ENCODE measurements around the gene IL17RA.
"Not testable (repeated sequence)": the region's sequence is repeated elsewhere in the genome, so short reads cannot be mapped to it uniquely, and the experiment has no call there.

The IL17RA gene

DNA sequence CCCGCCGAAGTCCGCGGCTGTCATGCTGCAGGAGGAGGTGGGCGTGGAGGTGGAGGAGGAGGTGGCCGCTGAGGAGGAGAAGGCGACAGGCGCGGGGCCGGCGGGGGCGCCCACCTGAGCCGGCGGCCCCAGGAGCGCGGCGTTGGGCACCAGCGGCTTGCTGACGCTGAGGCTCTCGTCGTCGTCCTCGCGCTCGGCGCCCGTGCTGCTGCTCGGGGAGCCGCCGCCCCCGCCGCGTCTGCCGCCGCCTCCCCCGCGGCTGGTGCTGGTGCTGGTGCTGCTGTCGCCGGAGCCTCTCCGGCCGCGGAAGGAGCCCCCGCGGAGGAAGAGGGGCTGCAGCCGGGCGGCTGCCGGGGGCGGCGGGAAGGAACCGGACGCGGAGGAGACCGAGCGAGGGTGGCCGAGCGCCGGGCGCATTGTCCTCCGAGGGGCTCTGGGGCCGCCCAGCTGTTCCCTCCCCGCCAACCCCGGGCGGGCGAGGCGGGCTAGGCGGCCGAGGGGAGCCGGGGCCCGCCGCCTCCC, 36.0 kb downstream of the IL17RA start:
- no peak for DNase-seq (ENCODE audit: low spot score)

DNA sequence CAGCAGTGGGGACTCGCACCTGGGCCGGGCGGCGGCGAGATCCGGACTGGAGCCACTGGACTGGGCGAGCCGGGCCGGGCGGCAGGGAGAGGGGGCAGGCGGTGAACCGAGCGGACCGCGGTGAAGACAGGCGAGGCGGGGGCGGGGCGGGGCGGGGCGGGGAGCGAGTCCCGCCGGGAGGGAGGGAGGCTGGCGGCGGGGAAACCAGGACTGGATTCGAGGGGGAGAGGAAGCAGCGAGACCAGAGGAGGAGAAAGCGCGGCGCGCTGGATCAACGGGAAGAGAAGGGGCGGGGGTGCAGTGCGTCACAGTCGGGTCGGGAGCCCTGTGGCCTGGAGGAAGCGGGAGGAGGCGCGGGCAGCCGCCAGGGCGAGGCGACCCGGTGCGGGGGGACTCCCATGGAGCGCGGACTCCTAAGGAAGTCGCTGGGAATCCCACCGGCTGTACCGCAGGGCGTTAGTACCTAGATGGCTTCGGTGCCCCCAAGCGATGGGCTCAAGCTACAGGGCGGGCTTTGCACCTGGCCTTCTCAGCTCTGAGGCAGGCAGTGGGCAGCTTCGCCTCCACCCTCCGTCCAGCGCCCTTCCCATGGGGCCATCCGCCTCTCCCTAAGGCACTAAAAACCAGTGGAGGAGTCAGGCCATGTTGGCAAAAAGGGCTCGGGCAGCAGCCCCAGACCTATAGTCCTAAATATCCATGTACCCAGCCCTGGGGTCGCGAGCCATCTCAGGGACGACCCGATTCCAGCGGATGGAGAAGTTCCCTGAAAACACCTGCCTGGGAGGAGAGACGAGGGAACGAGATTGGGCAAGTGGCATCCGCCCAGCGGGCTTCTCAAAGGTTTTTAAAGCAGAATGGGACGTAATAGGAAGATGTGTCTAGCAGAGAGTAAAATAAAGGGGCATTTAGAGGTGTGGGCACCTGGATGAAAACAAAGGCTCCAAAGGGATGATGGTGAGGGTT, 36.7 kb downstream of the IL17RA start, which contains the start of gene TMEM121B:
Gene TMEM121B (minus strand): TSS at position 128 of the 963 bp plus-strand sequence. CDS start 233 bp downstream, outside the sequence.
- DNase-seq (ENCODE audit: low spot score) = peak; percentile 47

DNA sequence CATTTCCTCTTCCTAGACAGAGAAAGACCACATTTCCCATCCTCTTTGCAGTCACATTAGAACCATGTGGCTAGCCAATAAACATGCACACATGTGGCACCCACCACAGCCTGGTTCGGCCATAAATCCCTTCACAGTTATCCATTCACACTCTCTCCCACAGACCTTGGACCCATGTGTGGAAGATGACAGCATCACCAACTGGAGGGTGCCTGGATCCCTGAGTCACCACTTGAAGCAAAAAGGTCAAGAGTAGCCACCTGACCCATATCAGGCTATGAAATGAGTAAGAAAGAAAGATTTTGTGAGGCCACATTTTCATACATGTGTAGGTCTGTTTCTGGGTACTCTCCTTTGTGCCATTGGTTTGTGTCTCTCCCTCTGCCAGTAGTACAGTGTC, 45.4 kb downstream of the IL17RA start:
- DNase-seq (ENCODE audit: low spot score) = no peak

DNA sequence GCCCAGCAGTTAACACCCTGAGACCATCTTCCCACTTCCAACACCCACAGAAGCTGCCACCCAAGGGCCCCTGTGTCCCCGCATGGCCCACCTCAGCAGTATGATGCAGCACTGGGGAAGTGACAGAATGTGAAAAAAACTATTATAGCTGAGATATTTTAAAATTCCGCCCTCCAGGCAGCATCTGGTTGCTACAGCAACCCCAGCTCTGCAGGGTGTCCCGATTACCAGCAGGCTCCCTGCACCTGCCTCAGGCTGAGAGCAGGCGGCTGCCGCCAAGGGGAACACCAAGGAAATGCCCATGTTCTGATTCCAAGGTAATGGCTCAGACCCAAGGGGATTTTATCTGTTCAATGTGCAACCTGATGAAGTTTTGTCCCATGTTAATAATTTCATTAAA, 46.9 kb downstream of the IL17RA start:
- DNase-seq (ENCODE audit: low spot score) = no peak

DNA sequence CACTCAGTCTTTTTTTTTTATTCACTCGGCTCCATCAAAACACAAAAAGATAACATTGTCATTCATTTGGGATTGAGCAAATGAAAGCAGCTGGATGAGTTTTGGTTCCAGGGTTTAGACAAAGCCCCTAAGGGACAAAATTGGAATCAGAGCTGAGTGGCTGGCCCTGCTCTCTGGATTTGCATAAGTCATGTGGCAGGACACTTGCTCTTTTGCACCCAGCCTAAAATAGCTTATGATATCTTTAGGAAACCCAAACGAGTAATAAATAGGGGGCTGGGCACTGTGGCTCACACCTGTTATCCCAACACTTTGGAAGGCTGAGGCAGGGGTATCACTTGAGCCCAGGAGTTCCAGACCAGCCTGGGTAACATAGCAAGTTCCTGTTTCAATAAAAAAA, 47.3 kb downstream of the IL17RA start:
- no peak for DNase-seq (ENCODE audit: low spot score)

DNA sequence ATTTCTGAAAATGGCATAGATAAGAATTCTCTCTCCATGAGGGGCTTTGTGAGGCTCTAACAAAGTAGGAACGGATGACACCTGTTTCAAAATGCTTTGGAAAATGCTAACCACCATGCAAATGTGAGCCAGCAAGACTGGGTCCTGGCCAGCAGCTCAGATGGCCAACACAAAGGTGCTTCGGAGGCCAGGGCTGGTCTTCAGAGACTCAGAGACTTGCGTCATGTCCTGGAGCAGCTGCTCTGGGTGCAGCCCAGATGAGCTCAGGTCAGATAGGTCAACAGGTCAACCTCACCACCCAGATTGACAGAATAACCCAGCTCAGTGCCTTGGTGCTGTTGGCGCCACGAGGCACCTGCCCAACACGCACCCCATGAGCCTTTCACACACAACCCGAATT, 48.3 kb downstream of the IL17RA start:
- no peak for DNase-seq (ENCODE audit: low spot score)

DNA sequence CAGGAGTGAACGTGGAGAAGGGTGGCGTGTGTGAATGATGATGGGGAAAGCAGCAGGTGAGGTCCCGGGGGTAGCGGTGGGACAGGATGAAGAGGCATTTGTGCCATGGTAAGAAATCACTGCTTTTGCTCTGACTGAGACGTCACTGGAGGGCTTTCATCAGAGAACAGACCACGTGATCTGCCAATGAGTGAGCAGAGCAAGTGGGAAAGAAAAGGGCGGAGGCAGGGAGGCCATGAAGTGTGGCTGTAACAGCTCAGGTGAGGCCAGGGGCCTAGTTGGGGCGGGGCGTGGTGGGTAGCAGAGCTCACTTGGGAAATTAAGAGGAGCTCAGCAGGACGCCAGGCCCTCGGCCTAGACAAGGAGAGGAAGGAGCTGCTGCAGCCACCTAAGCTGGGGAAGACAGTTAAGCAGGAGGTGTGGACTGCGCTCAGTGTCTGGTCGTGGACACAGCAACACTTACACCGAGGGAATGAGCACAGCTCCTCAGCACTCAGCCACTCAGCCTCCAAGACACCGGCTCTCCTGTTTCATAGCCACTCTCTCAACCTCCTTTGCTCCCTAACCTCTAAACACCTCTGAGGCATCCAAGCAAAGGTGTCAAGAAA, 50.5 kb downstream of the IL17RA start:
- DNase-seq (ENCODE audit: low spot score) = no peak

DNA sequence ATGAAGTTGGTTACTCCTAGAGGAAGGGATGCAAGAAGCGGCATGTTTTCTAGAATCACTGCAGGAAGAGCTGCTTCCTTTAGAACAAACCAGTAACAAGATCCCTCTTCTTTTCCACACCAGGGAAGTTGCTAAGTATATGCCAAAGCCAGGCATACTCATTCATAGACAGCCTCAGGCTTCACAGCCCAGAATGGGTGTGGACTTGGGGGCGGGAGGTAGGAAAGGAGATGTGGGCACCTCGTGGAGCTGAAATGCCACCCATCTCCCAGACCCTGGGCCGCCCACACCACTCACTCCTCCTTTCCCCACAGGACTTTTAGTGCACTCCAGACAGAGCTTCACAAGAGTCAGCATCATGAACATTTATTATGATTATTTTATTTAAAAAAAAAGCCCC, 52.4 kb downstream of the IL17RA start:
- no peak for DNase-seq (ENCODE audit: low spot score)

DNA sequence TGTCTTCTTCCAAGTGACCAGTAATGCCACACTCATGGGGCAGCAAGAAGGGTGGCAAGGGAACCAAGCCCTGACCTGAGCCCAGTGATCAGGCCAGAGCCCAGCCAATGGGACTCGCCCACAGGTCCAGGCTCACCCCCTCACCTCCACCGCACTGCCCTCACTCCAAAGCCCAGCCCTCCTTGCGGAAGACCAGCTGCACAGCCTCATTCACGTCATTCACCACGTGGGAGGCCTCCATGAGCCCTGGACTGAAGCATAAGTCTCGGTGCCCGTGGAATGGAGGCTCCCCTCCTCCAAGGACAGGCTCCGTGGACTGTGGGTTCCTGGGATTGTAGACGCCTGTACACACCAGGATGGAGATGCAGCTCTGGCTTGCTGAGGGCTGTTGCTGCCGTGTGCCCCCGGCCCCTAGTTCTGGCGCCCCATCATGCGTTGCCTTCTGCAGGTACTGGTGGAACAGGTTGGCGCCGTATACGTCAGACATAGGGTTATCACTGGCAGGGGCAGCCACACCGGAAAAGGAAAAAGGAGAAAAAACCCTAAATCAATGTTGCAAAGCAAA, 53.1 kb downstream of the IL17RA start:
- DNase-seq (ENCODE audit: low spot score) = no peak

DNA sequence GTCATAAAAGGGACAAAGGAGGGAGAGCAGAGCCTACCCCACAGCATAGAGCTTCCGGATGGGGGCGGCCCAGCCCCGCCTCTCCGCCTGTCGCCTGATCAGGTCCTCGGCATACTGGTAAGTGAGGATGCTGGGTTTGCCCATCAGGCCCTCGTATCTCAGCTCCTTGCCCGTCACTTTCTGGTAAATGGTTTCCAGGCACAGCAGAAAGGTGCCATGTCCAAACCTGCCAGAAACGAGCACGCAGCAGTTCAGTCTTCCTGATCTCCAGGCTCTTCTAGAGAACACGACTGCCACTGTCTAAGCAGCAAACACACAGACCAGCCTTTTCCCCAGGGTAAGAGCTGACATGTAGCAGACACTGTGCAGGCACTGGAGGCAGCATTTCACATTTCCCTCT, 53.7 kb downstream of the IL17RA start:
- no peak for DNase-seq (ENCODE audit: low spot score)

DNA sequence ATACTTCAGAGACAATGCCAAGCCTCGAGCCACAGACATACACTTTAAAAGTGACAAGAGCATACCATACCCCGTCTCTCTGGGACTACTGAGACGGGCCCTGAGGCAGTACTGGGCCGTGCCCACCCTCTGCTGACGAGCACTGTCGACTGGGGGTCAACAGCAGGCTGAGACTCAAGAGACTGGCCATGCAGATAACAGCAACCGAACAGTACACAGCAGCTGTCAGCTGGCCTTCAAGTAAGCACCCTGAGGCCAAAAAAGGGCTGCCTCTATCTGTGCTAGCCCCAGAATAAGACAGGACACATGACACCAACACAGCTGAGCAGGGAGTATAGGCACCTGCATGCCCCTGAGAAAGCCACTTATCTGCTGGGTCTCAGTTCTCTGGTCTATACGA, 55.2 kb downstream of the IL17RA start:
- DNase-seq (ENCODE audit: low spot score) = no peak

DNA sequence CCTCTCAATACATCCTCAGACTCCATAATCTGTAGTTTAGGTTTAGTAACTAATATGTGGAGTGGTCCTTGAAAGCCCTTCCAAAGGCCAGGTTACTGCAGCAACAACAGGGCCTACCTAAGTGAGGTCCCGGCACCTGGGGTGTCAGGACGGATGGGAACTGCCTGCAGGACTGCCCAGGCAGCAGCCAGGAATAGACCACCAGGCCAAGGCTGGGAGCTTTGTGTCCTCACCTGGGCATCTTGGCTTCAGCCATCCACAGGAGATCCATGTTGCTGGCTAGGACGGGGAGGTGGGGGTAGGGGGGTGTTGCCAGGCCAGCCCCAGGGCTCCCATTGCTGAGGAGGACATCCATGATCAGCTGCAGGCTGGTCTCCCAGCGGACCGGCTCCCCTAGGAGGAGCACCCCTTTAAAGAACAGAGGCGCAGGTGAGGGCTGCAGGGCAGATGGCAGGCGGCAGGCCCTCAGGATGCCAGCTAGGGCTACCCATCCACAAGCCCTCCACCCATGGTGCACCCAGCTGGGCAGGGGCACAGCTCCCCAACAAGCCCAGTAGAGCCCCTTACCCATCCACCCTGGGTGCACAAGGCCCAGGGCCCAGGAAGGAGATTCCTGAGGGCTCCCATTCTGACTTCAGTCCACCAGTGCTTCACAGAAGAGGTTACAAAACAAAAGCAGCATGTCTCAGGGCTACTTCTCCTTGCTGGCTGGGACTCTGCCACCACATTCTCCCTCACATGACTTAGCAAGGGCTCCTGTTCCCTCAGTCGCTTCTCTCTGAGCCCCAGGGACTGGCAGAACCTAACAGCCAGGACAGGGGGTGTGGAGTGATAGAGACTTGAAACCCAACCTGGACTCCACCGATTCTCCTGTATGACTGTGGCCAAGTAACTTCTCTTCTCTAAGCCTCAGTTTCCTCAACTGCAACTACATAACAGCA, 56.3 kb downstream of the IL17RA start:
- no peak for DNase-seq (ENCODE audit: low spot score)

DNA sequence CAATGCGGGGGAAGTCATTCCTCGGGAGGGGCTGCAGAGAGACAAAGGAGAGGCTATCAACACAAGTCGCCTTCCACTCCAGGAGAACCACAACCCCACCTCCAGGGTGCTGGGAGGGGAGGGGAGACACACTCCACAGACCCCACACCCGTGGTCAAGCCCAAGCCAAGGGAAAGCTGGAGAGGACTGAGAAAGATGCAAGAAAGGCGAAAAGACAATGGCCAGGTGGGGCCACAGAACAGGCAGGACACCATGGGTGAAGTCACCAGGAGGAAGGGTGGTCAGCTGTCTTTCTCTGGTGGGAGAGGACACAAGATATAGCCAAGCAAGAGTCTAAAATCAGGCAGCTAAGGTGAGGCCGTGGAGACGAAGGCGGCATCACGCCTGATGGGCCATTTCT, 58.3 kb downstream of the IL17RA start:
- no peak for DNase-seq (ENCODE audit: low spot score)

DNA sequence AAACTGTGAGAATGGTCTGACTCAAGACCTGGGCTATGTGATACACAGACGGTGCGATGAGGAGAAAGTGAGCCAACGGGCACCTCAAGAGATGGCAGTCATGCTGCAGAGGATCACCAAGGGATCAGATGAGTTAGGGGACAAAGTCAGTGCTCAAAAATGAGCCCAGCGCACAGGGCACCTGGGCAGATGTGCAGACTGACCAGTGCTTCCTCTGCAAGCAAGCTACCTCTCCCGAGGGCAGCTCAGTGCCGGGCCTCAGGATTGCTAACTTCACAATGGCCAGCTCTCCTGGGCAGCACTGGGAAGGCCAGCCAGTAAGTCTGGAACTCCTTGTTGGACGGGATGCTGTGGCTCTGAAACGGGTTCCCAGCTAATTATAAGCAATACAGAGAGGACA, 59.0 kb downstream of the IL17RA start:
- no peak for DNase-seq (ENCODE audit: low spot score)

DNA sequence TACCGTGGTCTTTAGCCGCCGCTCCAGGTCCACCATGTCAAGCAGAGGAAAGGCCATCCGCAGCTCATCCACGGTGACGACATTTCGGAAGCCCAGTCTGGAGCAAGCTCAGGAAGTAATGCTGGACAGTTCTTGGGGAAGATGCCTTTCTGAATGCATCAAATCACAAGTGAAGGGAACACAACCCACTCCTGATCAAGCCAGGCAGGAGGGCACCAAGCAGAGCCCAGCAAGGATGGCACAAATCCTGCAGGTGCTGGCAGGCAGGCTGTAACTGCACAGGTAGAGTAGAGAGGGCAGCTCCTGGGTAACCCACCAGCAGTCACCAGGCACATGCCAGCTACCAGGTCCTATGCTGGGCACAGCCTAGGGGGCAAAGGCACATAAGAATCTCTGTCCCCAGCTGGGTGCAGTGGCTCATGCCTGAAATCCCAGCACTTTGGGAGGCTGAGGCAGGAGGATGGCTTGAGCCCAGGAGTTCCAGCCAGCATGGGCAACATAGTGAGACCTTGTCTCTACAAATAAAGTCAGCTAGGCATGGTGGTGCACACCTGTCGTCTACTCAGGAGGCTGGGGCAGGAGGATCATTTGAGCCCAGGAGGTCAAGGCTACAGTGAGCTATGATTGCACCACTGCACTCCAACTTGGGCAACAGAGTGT, 60.4 kb downstream of the IL17RA start:
- no peak for DNase-seq (ENCODE audit: low spot score)

DNA sequence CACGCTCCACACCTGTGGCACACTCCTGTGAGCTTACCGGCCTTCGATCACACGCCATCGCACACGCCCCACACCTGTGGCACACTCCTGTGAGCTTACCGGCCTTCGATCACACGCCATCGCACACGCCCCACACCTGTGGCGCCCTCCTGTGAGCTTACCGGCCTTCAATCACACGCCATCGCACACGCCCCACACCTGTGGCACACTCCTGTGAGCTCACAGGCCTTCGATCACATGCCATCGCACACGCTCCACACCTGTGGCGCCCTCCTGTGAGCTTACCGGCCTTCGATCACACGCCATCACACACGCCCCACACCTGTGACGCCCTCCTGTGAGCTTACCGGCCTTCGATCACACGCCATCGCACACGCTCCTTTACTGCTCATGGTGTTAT, 62.7 kb downstream of the IL17RA start:
- DNase-seq (ENCODE audit: low spot score) = not testable (repeated sequence)

DNA sequence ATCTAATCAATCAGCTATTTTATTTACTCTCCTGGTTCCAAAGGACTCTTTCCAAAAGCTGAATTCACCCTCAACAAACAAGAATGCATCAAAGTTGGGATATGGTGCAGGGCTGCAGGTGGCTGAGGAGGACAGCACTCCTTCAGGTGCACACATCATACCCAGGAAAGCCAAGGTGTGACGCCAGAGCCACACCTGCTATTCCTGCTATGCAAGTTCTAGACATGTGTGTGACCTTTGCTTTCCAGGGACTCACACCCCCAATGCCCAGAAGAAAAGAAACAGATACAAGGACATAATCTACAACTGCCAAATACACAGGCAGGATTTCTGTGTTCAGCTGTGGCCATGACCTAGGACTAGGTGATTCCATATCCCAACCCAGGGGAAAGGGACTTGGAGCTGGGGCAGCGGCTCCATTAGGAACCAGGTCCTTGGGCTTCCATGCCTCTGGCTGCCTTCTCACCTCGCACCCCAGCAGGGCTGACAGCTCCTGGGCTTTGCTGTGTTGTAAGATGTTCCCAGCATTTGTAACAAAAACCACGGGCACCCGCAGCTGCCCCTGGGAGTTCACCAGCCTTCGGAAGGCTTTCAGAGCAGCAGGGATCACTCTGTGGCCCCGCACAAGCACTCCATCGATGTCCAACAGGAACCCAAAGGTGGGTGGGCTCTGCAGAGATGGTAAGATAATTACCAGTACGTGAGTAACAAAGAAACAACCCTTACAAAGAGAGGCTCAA, 64.4 kb downstream of the IL17RA start:
- DNase-seq (ENCODE audit: low spot score) = no peak

DNA sequence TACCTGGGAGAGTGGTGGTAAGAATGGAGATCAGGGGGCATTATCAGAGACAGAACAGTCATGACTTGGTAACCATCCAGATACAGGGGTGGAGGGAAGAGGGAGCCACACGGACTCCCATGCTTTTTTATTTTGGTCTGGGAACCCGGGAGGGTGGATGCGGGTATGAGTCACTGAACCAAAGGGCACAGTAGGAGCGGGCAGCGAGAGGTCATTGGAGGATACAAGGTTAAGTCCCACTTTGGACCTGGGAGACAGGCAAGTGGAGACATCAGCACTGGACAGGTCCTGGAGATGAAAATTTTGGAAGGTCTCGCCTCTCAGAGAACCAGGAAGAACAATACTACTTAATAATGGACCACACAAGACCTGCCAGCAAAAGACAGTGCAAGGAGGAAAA, 67.5 kb downstream of the IL17RA start:
- DNase-seq (ENCODE audit: low spot score) = no peak

DNA sequence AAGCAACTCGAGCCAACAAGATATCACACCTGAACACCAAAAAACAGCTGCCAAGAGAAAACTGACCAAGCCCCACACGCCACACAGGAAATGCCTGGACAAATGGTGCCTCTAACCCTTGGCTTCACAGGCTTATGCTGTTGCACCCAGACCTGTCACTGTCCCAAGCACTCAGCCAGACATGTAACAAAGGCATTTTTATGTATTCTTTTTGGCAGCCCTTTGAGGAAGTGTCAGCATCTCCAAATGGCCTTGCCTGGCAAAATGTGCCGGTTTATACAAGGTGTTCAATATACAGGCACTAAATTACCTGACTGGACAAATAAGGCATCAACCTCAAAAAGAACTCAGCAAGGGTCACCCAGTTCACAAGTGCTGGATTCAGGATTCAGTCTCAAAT, 68.2 kb downstream of the IL17RA start:
- no peak for DNase-seq (ENCODE audit: low spot score)

DNA sequence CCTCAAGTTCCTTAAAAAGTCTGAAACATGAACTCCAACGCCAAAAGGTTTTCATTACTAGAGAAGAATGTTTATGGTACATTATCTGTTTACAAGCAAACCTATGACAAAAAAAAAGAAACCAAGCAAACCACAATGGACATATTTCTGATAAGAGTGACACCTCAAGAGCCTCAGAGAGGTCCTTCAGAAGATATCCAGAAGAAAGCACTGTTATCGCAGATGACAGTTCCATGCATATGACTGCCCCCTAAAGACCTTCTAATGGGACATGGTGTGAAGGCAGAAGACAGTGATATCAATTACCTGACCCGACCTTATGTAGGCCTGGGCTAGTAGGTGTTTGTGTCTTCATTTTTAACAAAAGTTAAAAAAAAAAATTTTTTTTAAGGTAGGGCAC, 71.1 kb downstream of the IL17RA start:
- no peak for DNase-seq (ENCODE audit: low spot score)

DNA sequence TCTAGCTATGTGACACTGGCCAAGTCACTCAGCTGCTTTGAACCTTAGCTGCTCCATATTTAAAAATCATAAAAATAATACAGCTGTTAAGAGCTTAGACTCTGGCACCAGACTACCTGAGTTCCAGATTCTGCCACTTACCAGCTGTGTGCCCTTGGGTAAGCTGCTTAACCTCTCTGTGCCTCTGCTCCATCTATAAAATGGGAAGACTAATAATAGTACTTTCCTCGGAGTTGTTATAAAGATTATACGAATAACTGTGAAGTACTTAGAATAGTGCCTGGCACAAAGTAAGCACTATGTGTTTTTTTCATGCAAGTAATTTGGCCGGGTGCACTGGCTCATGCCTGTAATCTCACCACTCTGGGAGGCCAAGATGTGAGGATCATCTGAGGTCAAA, 72.9 kb downstream of the IL17RA start:
- DNase-seq (ENCODE audit: low spot score) = no peak
